Esophagus muscularis mucosa (tissue), 4 donors: ENCODE measurements around the gene ATP9A.

ENCODE experiments used
- EP300 ChIP-seq: sonication (generic); formaldehyde crosslinking; IDR thresholded peaks from one replicate; pipeline ENCODE4 v1.6.1; 2017; ENCODE audit warnings: antibody characterized with exemption
- POLR2A ChIP-seq: fragments of 450-650 bp; IDR thresholded peaks from one replicate; pipeline ENCODE4 v1.6.1; 2017; ENCODE audit warnings: antibody characterized with exemption, moderate library complexity, mild to moderate bottlenecking, low read depth
- POLR2AphosphoS5 ChIP-seq, 2 donors: sonication (generic); formaldehyde crosslinking; IDR thresholded peaks; one replicate each; pipeline ENCODE4 v1.6.1; 2017; ENCODE audit warnings: antibody characterized with exemption in 2 of 2
- TF ChIP-seq, protein P1 (sequence below), 3 experiments: fragments of 200-600 bp in 2 of 3; fragments of 450-650 bp in 1 of 3; sonication (generic) in 2 of 3; IDR thresholded peaks; one replicate each; pipeline ENCODE4 v1.5.1; 2017 to 2019; ENCODE audit warnings: antibody characterized with exemption in 3 of 3, mild to moderate bottlenecking in 2 of 3, moderate library complexity in 1 of 3

DNA sequence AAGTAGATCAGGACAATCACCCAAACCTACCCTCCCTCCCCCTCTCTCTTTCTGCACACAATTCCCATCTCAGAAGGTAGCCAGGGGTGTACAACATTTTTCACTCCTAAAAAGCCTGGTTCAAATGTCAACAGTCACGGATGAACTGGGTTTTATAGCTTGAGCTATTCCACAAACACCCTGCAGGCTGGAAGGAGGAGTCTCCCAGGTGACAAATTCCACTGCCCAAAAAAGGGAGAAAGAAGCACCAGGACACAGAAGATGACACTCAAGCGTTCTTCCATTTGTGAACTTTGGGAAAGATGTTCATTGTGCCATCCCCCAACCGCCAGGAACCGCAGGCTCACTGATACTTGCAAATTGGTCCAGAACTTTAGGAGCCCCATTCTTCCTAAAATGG, 114.1 kb downstream of the ATP9A start:
- TF ChIP-seq, protein P1, sequence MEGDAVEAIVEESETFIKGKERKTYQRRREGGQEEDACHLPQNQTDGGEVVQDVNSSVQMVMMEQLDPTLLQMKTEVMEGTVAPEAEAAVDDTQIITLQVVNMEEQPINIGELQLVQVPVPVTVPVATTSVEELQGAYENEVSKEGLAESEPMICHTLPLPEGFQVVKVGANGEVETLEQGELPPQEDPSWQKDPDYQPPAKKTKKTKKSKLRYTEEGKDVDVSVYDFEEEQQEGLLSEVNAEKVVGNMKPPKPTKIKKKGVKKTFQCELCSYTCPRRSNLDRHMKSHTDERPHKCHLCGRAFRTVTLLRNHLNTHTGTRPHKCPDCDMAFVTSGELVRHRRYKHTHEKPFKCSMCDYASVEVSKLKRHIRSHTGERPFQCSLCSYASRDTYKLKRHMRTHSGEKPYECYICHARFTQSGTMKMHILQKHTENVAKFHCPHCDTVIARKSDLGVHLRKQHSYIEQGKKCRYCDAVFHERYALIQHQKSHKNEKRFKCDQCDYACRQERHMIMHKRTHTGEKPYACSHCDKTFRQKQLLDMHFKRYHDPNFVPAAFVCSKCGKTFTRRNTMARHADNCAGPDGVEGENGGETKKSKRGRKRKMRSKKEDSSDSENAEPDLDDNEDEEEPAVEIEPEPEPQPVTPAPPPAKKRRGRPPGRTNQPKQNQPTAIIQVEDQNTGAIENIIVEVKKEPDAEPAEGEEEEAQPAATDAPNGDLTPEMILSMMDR (IDR thresholded peaks at IDR 0.05): no peak
- TF ChIP-seq POLR2AphosphoS5 (IDR thresholded peaks at IDR 0.05) (no peak), EP300 (no peak), POLR2A (no peak)
